Body of pancreas (tissue), 4 donors: ENCODE data around the gene OSBPL2. TPM values are rescaled to one million over a fixed set of nuclear protein-coding genes. Genes with fewer than 3 reads are reported as not detected.

ENCODE experiments used
- ATAC-seq: fragments of 150-250 bp; one replicate; pipeline ENCODE4 v1.9.1; 2016
- DNase-seq, 4 donors: peaks; one replicate each; pipeline ENCODE4 v3.0.0-alpha.2; 2019
- H3K27ac ChIP-seq, 4 donors: fragments of 200-600 bp; sonication (generic); 1 replicate in 3 of 4; 2 replicates in 1 of 4; pipeline versions ENCODE4 v1.5.1 to v1.6.1; 2016 to 2019; ENCODE audit warnings: mild to moderate bottlenecking in 1 of 4, mixed read lengths in 1 of 4, moderate library complexity in 1 of 4
- H3K27me3 ChIP-seq, 2 donors: fragments of 200-600 bp; sonication (generic); one replicate each; pipeline ENCODE4 v1.6.0; 2016; ENCODE audit warnings: mild to moderate bottlenecking in 1 of 2
- H3K36me3 ChIP-seq, 2 donors: fragments of 200-600 bp; sonication (generic); replicated peaks in 1 of 2; 2 replicates each; pipeline ENCODE4 v1.5.1; 2016; ENCODE audit warnings: low read depth in 2 of 2; ENCODE audit not compliant: insufficient read depth in 1 of 2
- H3K4me1 ChIP-seq: fragments of 200-600 bp; sonication (generic); one replicate; pipeline ENCODE4 v1.6.0; 2016
- H3K4me3 ChIP-seq, 2 donors: fragments of 200-600 bp; sonication (generic); 1 replicate in 1 of 2; 2 replicates in 1 of 2; pipeline ENCODE4 v1.5.1; 2016 to 2019
- H3K9me3 ChIP-seq, 3 donors: fragments of 200-600 bp; sonication (generic); 1 replicate in 2 of 3; 2 replicates in 1 of 3; pipeline ENCODE4 v1.5.1; 2016
- POLR2A ChIP-seq, 3 donors: fragments of 450-650 bp; IDR thresholded peaks; one replicate each; pipeline ENCODE4 v1.6.1; 2016; ENCODE audit warnings: antibody characterized with exemption in 3 of 3, mild to moderate bottlenecking in 2 of 3
- WGBS, 2 donors: methylation state at CpG; one replicate each; pipeline ENCODE4 v1.1.5; 2017; 5-methylcytosine and 5-hydroxymethylcytosine counted together
- intact Hi-C: fragments of 100-400 bp; cut with DNase I; formaldehyde crosslinking; loops from one replicate; pipeline ENCODE4 v1.15.1; 2023
- total RNA-seq, 2 donors: library from RNA; depleted of rRNA; stranded (reverse); fragments of >200 nt; gene quantifications; one replicate each; pipeline ENCODE4 v1.1.0, GENCODE V29; 2016
- TF ChIP-seq, protein P1 (sequence below), 7 experiments: fragments of 450-650 bp in 4 of 7; fragments of 200-600 bp in 3 of 7; sonication (generic) in 3 of 7; IDR thresholded peaks; one replicate each; pipeline ENCODE4 v1.5.1; 2016 to 2019; ENCODE audit warnings: antibody characterized with exemption in 7 of 7

The OSBPL2 gene
- total RNA-seq, 2 donors from 2014 or later: 54.5 to 71.9 TPM

DNA sequence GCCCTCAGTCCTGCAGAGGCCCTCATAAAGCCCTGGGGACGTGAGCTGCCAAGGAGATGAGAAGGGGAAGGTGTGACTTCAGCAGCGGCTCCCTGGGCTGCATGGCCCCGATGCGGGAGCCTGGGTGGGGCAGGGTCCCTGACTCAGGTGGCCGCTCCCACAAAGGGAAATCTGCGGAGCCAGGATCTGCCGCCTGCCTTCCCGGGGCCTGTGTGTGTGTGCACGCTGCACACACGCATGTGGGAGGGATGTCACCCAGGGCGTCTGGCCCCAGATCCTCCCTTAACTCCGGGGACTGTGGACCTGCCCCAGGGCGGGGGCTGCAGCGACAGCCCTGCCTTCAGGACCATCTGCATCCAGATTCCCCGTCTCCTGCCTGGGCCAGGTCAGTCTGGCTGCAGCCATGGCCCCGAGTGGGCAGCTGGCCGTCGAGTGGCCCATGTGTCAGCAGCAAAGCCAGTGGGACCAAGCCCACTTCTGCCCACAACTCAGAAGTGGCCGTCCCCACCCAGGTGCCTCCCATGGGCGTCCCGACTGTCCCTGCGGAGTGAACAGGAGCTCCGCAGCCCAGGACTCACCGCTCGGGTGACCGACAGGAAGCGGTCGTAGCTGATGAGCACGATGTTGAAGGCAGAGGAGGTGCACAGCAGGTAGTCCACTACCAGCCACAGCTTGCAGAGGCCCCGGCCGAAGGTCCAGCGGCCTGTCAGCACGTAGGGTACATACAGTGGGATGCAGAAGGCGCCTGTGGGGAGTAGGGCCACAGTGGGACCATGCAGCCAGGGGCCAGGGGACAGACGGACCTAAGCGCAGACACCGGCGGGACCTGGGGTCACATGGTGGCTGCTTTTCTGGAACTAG is 20.2 kb upstream of the OSBPL2 start:
- Histone ChIP-seq H3K27ac (no peak overlapping the region), H3K36me3 (no peaks in the 10 kb centered on the region), H3K4me3 (no peak overlapping the region), H3K9me3 (no peaks in the 10 kb centered on the region), H3K4me1 (peaks cover 19% of the 10 kb centered on the region), H3K27me3 (peaks cover 0 to 32% of the 10 kb centered on the region in 2 donors)
- TF ChIP-seq, protein P1, sequence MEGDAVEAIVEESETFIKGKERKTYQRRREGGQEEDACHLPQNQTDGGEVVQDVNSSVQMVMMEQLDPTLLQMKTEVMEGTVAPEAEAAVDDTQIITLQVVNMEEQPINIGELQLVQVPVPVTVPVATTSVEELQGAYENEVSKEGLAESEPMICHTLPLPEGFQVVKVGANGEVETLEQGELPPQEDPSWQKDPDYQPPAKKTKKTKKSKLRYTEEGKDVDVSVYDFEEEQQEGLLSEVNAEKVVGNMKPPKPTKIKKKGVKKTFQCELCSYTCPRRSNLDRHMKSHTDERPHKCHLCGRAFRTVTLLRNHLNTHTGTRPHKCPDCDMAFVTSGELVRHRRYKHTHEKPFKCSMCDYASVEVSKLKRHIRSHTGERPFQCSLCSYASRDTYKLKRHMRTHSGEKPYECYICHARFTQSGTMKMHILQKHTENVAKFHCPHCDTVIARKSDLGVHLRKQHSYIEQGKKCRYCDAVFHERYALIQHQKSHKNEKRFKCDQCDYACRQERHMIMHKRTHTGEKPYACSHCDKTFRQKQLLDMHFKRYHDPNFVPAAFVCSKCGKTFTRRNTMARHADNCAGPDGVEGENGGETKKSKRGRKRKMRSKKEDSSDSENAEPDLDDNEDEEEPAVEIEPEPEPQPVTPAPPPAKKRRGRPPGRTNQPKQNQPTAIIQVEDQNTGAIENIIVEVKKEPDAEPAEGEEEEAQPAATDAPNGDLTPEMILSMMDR (IDR thresholded peaks at IDR 0.05): no peak
- TF ChIP-seq POLR2A (IDR thresholded peaks at IDR 0.05): no peak
- 51 to 59% methylated on average over 9 to 34 of the region's 38 CpGs for WGBS, 2 donors
- ATAC-seq (no peak), DNase-seq (no peak)
- intact Hi-C loops: no loop called here

DNA sequence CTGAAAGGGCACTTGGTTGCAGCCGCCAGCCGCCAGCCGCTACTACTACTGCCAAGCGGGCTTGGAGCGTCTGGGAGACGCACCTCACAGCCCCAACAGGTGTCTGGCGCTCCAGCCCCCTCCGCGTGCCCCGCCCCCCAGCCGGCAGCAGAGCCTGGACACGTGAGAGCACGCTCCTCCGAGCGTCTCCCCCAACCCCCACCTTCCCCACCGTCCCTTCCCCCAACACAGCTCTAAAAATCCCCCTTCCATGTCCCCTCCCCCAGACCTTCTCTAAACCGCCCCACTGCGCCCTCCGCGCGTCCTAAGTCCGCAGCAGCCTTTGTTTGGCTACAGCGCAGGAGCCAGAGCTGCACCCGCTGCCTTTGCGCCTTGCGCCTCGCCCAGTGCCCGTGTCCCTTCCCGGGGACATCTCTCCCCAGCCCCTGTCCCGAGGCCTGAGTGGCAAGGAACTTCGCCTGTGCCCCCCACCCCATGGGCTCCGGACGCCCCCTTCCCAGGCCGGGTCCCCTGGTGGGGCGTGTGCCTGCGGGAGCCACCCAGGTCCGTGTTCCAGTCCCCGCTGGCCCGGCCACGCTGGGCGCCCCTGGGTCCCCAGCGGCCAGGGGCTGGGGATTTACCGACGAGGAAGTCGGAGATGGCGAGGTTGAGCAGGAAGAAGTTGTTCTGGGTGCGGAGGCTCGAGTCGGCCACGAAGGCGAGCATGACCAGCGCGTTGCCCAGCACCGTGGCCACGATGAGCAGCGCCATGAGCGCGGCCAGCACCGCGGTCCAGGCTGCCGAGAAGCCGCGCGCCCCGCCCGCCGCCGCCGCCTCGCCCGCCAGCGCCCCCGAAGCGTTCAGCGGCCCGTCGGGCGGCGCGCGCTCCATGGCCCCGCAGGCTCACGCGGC is 19.0 kb upstream of the OSBPL2 start:
- peaks cover 19% of the 10 kb centered on the region for H3K4me1 ChIP-seq
- ATAC-seq: peak; percentile 34
- H3K4me3 ChIP-seq: no peak overlapping the region
- H3K27ac ChIP-seq: no peak overlapping the region
- no peak for DNase-seq
- H3K36me3 ChIP-seq: no peaks in the 10 kb centered on the region
- TF ChIP-seq, protein P1 (IDR thresholded peaks at IDR 0.05): no peak
- TF ChIP-seq POLR2A (IDR thresholded peaks at IDR 0.05): no peak
- H3K27me3 ChIP-seq: peaks cover 0 to 32% of the 10 kb centered on the region in 2 donors
- 0 to 2% methylated on average over 28 to 82 of the region's 84 CpGs for WGBS, 2 donors
- intact Hi-C loops: no loop called here
- no peaks in the 10 kb centered on the region for H3K9me3 ChIP-seq

DNA sequence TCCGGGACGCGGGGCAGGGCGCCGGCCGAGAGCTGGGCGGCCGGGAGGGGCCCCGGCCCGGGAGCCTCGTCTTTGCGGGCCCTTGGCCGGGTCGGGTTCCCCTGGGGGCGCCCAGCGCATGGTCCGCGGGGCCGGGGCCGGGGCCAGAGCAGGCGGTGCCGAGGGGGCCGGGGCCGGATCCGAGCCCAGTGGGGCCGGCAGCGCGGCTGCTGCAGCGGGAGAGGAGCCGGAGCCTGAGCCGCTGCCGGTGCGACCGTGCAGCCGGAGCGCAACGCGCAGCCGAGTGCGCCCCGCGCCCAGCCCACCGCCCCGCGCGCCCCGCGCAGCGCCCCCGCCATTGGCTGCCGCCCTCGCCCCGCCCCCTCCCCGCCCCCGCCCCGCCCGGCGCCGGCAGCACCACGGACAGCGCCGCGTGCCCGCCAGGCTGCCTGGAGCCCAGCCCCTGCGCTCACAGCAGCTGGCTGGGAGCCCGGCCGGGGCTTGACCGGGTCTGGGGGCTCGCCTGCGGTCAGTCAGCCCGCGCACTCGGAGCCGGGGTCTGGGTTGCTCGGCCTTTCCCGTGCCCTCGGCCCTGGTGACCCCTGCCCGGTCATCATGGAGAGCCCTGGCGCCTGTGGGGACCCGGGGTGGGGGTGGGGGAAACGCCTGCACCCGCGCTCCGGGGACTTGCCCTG is 18.2 kb upstream of the OSBPL2 start, which contains the start of gene HRH3:
Gene HRH3 (minus strand): TSS at position 287 of the 674 bp plus-strand sequence. CDS start 308 bp downstream, outside the sequence.
- Histone ChIP-seq H3K27ac (no peak within 1 kb of the TSS), H3K9me3 (no peaks in the 10 kb centered on the region), H3K27me3 (peaks cover 0 to 32% of the 10 kb centered on the region in 2 donors), H3K4me3 (no peak within 1 kb of the TSS), H3K36me3 (no peaks in the 10 kb centered on the region), H3K4me1 (peaks cover 19% of the 10 kb centered on the region)
- peak; percentile 88 for ATAC-seq
- TF ChIP-seq, protein P1 (IDR thresholded peaks at IDR 0.05): no peak
- no peak for TF ChIP-seq POLR2A (IDR thresholded peaks at IDR 0.05)
- intact Hi-C loops: no loop called here
- peak; percentile 48 to 73 (median 60) for DNase-seq
- 0% methylated on average over 1 to 21 of the region's 84 CpGs for WGBS, 2 donors

DNA sequence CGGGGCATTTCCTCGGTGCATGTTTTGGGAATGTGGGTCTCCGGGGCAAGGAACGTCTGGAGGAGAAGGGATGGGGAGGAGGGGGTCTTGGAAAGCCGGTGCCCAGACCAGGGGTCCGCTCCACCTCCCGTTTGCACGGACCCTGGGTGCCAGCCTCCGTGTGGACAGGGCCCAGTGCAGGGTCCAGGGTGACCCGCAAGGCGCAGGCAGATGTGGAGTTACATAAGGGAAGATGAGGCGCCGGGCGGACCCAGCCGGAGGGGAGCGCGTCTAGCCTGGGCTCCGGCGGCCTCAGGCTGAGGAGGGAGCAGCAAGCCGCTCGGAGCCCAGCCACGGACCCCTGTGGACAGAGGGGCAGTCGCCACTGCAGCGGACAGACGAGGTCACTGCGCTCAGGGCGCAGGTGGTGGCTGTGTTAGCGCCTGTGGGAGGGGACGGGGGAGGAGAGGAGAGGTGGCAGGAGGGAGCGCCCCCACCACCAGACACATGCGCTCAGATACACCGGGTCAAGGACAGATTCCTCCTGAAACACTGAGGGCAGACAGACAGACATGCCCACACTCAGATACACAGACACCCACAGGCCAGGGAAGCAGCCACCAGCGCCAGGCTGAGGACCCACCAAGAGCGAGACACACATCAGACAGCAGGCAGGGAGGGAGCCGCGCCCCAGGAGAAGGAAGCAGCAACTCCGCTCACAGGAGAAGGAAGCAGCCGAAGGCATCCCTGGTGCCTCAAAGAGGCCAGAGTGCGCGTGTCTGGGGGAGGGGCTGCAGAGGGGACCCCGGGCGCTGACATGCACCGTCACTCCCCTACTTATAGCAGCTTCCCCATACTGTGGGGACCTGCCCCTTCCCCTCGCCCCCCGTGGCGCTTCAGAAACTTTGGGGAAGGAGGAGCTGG is 17.4 kb upstream of the OSBPL2 start:
- TF ChIP-seq POLR2A (IDR thresholded peaks at IDR 0.05): no peak
- TF ChIP-seq, protein P1 (IDR thresholded peaks at IDR 0.05): no peak
- no peak overlapping the region for H3K27ac ChIP-seq
- WGBS, 2 donors: 5 to 9% methylated on average over 22 to 40 of the region's 46 CpGs
- ATAC-seq (no peak), DNase-seq (no peak)
- peaks cover 0 to 27% of the 10 kb centered on the region in 2 donors for H3K27me3 ChIP-seq
- no peak overlapping the region for H3K4me3 ChIP-seq
- H3K4me1 ChIP-seq: peaks cover 19% of the 10 kb centered on the region
- intact Hi-C loops: no loop called here
- H3K9me3 ChIP-seq: no peaks in the 10 kb centered on the region
- H3K36me3 ChIP-seq: no peaks in the 10 kb centered on the region
